GM12878 (cell line): ENCODE measurements around the gene DIAPH3. TPM values are rescaled to one million over a fixed set of nuclear protein-coding genes. Genes with fewer than 3 reads are reported as not detected.
A peak's percentile ranks its signal among the peaks of the same experiment; 100 is the strongest.

ENCODE experiments used
- ATAC-seq: fragments of 200-7000 bp; cut with Tn5 transposase; 3 replicates; pipeline ENCODE4 v1.9.1; 2020; ENCODE audit warnings: mild to moderate bottlenecking, moderate library complexity
- BruUV-seq: library from RNA; stranded (reverse); fragments of 400-500 nt; replicated peaks from 2 replicates; lab custom pipeline; 2021; lab: Mats Ljungman, UMichigan
- CTCF ChIA-PET: fragments of 300-600 bp; sonication (Branson Sonifier 250); formaldehyde crosslinking; extraction: SDS; loops from one replicate; lab custom pipeline; 2021; ENCODE audit warnings: inconsistent platforms; lab: Yijun Ruan, JAX
- POLR2A ChIA-PET: fragments of 350-600 bp; formaldehyde crosslinking; extraction: SDS; loops from one replicate; lab custom pipeline; 2021; ENCODE audit warnings: inconsistent platforms; lab: Charles Lee
- RAD21 ChIA-PET: fragments of 300-600 bp; sonication (Branson Sonifier 250); formaldehyde crosslinking; loops from one replicate; lab custom pipeline; 2023; ENCODE audit warnings: antibody characterized with exemption; ENCODE audit not compliant: unreplicated experiment; lab: Charles Lee
- SMC1A ChIA-PET: fragments of 300-600 bp; sonication (Branson Sonifier 250); formaldehyde crosslinking; loops from one replicate; lab custom pipeline; 2023; ENCODE audit not compliant: unreplicated experiment, uncharacterized antibody; lab: Charles Lee
- DNase-seq: peaks from one replicate; pipeline ENCODE4 v3.0.0-alpha.2; 2011; ENCODE audit warnings: low read depth, low spot score
- FAIRE-seq: peaks from 3 replicates; lab custom pipeline; 2011; peaks lifted over from hg19 to GRCh38; lab: Jason Lieb, UNC
- H2AFZ ChIP-seq: 2 replicates; pipeline ENCODE4 v1.6.0; 2011; ENCODE audit warnings: low read depth, low read length, control low read depth; ENCODE audit not compliant: control insufficient read depth
- H3K27ac ChIP-seq: 2 replicates; pipeline ENCODE4 v1.5.1; 2011; ENCODE audit warnings: control low read depth; ENCODE audit not compliant: control insufficient read depth, insufficient read depth
- H3K27me3 ChIP-seq, 2 experiments: replicated peaks in 1 of 2; 2 replicates each; pipeline versions ENCODE4 v1.6.0 to v1.6.1; 2011; ENCODE audit warnings: low read length in 1 of 2; ENCODE audit not compliant: control insufficient read depth in 2 of 2, insufficient read depth in 2 of 2
- H3K36me3 ChIP-seq, 2 experiments: 2 replicates each; pipeline ENCODE4 v1.5.1; 2011; ENCODE audit warnings: low read length in 1 of 2; ENCODE audit not compliant: control insufficient read depth in 2 of 2, insufficient read depth in 2 of 2
- H3K4me1 ChIP-seq: 2 replicates; pipeline ENCODE4 v1.6.1; 2011; ENCODE audit warnings: mild to moderate bottlenecking, low read length, moderate library complexity, mixed read lengths; ENCODE audit not compliant: control insufficient read depth, insufficient read depth
- H3K4me2 ChIP-seq: 2 replicates; pipeline ENCODE4 v1.6.0; 2011; ENCODE audit warnings: control low read depth; ENCODE audit not compliant: control insufficient read depth, insufficient read depth
- H3K4me3 ChIP-seq: fragments of 200-600 bp; sonication (generic); 2 replicates; pipeline ENCODE4 v1.5.1; 2016
- H3K79me2 ChIP-seq: 2 replicates; pipeline ENCODE4 v1.6.0; 2011; ENCODE audit warnings: low read length; ENCODE audit not compliant: control insufficient read depth, insufficient read depth
- H3K9ac ChIP-seq: 2 replicates; pipeline ENCODE4 v1.8.0; 2011; ENCODE audit warnings: low read length, control low read depth, mixed read lengths; ENCODE audit not compliant: control insufficient read depth, insufficient read depth
- H3K9me3 ChIP-seq: replicated peaks from 3 replicates; pipeline ENCODE4 v1.5.1; 2011; ENCODE audit warnings: mild to moderate bottlenecking, low read length; ENCODE audit not compliant: control insufficient read depth, insufficient read depth
- H4K20me1 ChIP-seq: 2 replicates; pipeline ENCODE4 v1.6.0; 2011; ENCODE audit not compliant: control insufficient read depth, insufficient read depth
- ASH2L ChIP-seq: fragments of 300-600, 200-600 bp; sonication (generic); IDR thresholded peaks from 2 replicates; pipeline ENCODE4 v1.6.1; 2017; ENCODE audit warnings: low read depth, mild to moderate bottlenecking, borderline replicate concordance
- EED ChIP-seq: sonication (generic); IDR thresholded peaks from 2 replicates; pipeline ENCODE4 v1.6.1; 2016; ENCODE audit warnings: antibody characterized with exemption, low read depth
- GABPA ChIP-seq: IDR thresholded peaks from 2 replicates; pipeline ENCODE4 v1.6.1; 2014; ENCODE audit warnings: antibody characterized with exemption, low read depth, mild to moderate bottlenecking, inconsistent platforms
- GATAD2B ChIP-seq: fragments of 450-650 bp; conservative IDR thresholded peaks from 2 replicates; pipeline ENCODE4 v1.6.1; 2017; ENCODE audit warnings: low read depth, mild to moderate bottlenecking, moderate library complexity
- NR2C1 ChIP-seq: fragments of 450-650 bp; IDR thresholded peaks from 2 replicates; pipeline ENCODE4 v1.6.1; 2017; ENCODE audit warnings: antibody characterized with exemption, mild to moderate bottlenecking, moderate library complexity
- NR2C2 ChIP-seq: IDR thresholded peaks from 2 replicates; pipeline ENCODE4 v1.6.1; 2011; ENCODE audit warnings: borderline replicate concordance, low read depth; ENCODE audit not compliant: control insufficient read depth, insufficient read length
- POU2F2 ChIP-seq: IDR thresholded peaks from 3 replicates; pipeline ENCODE4 v1.6.1; 2011; ENCODE audit warnings: low read depth, mild to moderate bottlenecking, low read length, borderline replicate concordance
- RAD21 ChIP-seq: IDR thresholded peaks from 2 replicates; pipeline ENCODE4 v1.6.1; 2011; ENCODE audit warnings: mild to moderate bottlenecking, low read depth, low read length, moderate library complexity; ENCODE audit not compliant: insufficient read depth
- RAD51 ChIP-seq: fragments of 450-650 bp; IDR thresholded peaks from 2 replicates; pipeline ENCODE4 v1.6.1; 2016; ENCODE audit warnings: moderate library complexity, mild to moderate bottlenecking, inconsistent platforms
- SIN3A ChIP-seq: IDR thresholded peaks from 2 replicates; pipeline ENCODE4 v1.6.1; 2012; ENCODE audit warnings: low read depth, low read length, improper control_type of control experiment
- SMAD5 ChIP-seq: IDR thresholded peaks from 2 replicates; pipeline ENCODE4 v1.6.1; 2016; ENCODE audit warnings: antibody characterized with exemption, low read depth
- SREBF2 ChIP-seq: IDR thresholded peaks from 2 replicates; pipeline ENCODE4 v1.6.1; 2012; ENCODE audit warnings: mild to moderate bottlenecking, low read length
- WGBS: methylation state at CpG from one replicate; pipeline ENCODE4 v1.1.6; 2016; ENCODE audit warnings: low lambda C conversion rate; ENCODE audit not compliant: insufficient replicate concordance, insufficient coverage; ENCODE audit errors: missing lambda C conversion rate; 5-methylcytosine and 5-hydroxymethylcytosine counted together
- in situ Hi-C: fragments of 300-500 bp; cut with MboI; formaldehyde crosslinking; loops from 9 replicates; pipeline ENCODE4 v1.14.3; 2018; ENCODE audit warnings: mixed read lengths
- intact Hi-C: fragments of 100-400 bp; cut with micrococcal nuclease; formaldehyde crosslinking; loops from one replicate; pipeline ENCODE4 v1.14.2; 2022; ENCODE audit not compliant: unreplicated experiment
- polyA plus RNA-seq, 11 experiments: library from polyadenylated mRNA; depleted of rRNA in 4 of 11; unstranded in 6 of 11; stranded (reverse) in 5 of 11; fragments of >200 nt; fragmentation: Nextera tagmentation in 4 of 11; fragmentation: Illumina TruSeq in 1 of 11; extraction: Ambion mirVana in 4 of 11; extraction: Trizol in 1 of 11; gene quantifications; 1 replicate in 1 of 11; 2 replicates in 10 of 11; pipeline versions ENCODE4 v1.2.1 to v1.2.3, GENCODE V29; 2011 to 2016; ENCODE audit warnings: inconsistent platforms in 2 of 11, missing spikeins in 2 of 11, low read depth in 1 of 11
- total RNA-seq, 4 experiments: library from RNA; depleted of rRNA in 3 of 4; stranded (reverse); fragments of >200 nt in 3 of 4; fragmentation: Illumina TruSeq in 1 of 4; extraction: Trizol in 1 of 4; gene quantifications; 2 replicates each; pipeline versions ENCODE4 v1.2.1 to v1.2.3, GENCODE V29; 2013 to 2021
- TF ChIP-seq, protein P1 (sequence below): IDR thresholded peaks from 2 replicates; pipeline ENCODE4 v1.6.1; 2012; ENCODE audit warnings: improper control_type of control experiment, low read depth, low read length; ENCODE audit not compliant: insufficient replicate concordance
- TF ChIP-seq, protein P2 (sequence below): IDR thresholded peaks from 2 replicates; pipeline ENCODE4 v1.6.1; 2011; ENCODE audit warnings: low read depth, low read length, improper control_type of control experiment, borderline replicate concordance
- TF ChIP-seq, protein P3 (sequence below): fragments of 450-650 bp; IDR thresholded peaks from 2 replicates; pipeline ENCODE4 v1.6.1; 2017; ENCODE audit warnings: mild to moderate bottlenecking, moderate library complexity

DIAPH3 gene
- total and polyA plus RNA-seq, 10 of the 15 experiments (the other 5 are each of a cell fraction or from before 2014, with no cell fraction given): 10.1 to 25.2 (median 15.4) TPM

DNA sequence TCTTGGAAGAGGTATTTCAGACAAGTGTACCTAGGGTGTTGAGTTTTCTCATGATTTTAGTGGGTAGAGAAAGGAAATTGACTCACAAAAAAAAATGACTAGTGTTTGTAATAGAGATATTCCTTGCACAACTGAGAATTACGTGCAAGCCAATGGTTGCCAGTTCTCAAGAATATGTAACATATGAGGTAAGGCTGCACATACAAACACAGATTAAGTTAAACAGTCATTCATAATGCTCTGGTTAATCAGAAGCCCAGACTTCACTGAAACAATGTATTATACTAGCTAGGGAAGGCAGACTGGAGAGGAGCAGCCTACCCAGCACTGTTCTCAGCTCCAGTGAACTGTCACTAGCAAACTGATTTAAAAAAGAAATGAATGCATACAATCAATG lies 418.3 kb downstream of the DIAPH3 start:
- Histone ChIP-seq H4K20me1 (no peaks in the 10 kb centered on the region), H3K9me3 (no peaks in the 10 kb centered on the region), H3K4me2 (no peak overlapping the region), H3K79me2 (no peaks in the 10 kb centered on the region), H3K4me1 (no peaks in the 10 kb centered on the region; the same call in 1 of the 2 replicates), H2AFZ (peak overlapping the region; percentile 39; the same call in 1 of the 2 replicates), H3K4me3 (no peak overlapping the region), H3K27ac (no peak overlapping the region), H3K27me3 (no peaks in the 10 kb centered on the region), H3K9ac (no peak overlapping the region), H3K36me3 (no peaks in the 10 kb centered on the region)
- FAIRE-seq (no peak), ATAC-seq (peak; percentile 54), DNase-seq (no peak)
- ChIA-PET SMC1A (interaction anchor here (0.9 to 2.6 kb wide), 4 partner anchors 9 to 66 kb away, joined by 3 to 8 read pairs (median 6); no protein-coding TSS in a partner anchor), POLR2A (interaction anchor here (0.8 kb wide), 1 partner anchor 33 kb away, joined by 3 read pairs; no protein-coding TSS in a partner anchor), CTCF (interaction anchor here (1.1 to 1.5 kb wide), 4 partner anchors 9 to 161 kb away, joined by 3 to 6 read pairs (median 3); no protein-coding TSS in a partner anchor), RAD21 (interaction anchor here (1.2 kb wide), 1 partner anchor 9 kb away, joined by 5 read pairs; no protein-coding TSS in a partner anchor)
- whole genome bisulfite sequencing: 100% methylated on average over 1 of the region's 1 CpG
- no TSS peak for BruUV-seq
- intact Hi-C loops (no loop called here), in situ Hi-C loops (no loop called here)
- TF ChIP-seq NR2C2: no peak
- TF ChIP-seq, protein P1, sequence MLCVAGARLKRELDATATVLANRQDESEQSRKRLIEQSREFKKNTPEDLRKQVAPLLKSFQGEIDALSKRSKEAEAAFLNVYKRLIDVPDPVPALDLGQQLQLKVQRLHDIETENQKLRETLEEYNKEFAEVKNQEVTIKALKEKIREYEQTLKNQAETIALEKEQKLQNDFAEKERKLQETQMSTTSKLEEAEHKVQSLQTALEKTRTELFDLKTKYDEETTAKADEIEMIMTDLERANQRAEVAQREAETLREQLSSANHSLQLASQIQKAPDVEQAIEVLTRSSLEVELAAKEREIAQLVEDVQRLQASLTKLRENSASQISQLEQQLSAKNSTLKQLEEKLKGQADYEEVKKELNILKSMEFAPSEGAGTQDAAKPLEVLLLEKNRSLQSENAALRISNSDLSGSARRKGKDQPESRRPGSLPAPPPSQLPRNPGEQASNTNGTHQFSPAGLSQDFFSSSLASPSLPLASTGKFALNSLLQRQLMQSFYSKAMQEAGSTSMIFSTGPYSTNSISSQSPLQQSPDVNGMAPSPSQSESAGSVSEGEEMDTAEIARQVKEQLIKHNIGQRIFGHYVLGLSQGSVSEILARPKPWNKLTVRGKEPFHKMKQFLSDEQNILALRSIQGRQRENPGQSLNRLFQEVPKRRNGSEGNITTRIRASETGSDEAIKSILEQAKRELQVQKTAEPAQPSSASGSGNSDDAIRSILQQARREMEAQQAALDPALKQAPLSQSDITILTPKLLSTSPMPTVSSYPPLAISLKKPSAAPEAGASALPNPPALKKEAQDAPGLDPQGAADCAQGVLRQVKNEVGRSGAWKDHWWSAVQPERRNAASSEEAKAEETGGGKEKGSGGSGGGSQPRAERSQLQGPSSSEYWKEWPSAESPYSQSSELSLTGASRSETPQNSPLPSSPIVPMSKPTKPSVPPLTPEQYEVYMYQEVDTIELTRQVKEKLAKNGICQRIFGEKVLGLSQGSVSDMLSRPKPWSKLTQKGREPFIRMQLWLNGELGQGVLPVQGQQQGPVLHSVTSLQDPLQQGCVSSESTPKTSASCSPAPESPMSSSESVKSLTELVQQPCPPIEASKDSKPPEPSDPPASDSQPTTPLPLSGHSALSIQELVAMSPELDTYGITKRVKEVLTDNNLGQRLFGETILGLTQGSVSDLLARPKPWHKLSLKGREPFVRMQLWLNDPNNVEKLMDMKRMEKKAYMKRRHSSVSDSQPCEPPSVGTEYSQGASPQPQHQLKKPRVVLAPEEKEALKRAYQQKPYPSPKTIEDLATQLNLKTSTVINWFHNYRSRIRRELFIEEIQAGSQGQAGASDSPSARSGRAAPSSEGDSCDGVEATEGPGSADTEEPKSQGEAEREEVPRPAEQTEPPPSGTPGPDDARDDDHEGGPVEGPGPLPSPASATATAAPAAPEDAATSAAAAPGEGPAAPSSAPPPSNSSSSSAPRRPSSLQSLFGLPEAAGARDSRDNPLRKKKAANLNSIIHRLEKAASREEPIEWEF: no peak
- no peak for TF ChIP-seq ASH2L
- TF ChIP-seq SMAD5: no peak
- TF ChIP-seq SREBF2: no peak
- TF ChIP-seq GABPA: no peak
- TF ChIP-seq, protein P2, sequence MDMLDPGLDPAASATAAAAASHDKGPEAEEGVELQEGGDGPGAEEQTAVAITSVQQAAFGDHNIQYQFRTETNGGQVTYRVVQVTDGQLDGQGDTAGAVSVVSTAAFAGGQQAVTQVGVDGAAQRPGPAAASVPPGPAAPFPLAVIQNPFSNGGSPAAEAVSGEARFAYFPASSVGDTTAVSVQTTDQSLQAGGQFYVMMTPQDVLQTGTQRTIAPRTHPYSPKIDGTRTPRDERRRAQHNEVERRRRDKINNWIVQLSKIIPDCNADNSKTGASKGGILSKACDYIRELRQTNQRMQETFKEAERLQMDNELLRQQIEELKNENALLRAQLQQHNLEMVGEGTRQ: no peak
- no peak for TF ChIP-seq SIN3A
- TF ChIP-seq GATAD2B: no peak
- TF ChIP-seq NR2C1: no peak
- no peak for TF ChIP-seq EED
- TF ChIP-seq POU2F2: no peak
- no peak for TF ChIP-seq RAD51
- TF ChIP-seq, protein P3, sequence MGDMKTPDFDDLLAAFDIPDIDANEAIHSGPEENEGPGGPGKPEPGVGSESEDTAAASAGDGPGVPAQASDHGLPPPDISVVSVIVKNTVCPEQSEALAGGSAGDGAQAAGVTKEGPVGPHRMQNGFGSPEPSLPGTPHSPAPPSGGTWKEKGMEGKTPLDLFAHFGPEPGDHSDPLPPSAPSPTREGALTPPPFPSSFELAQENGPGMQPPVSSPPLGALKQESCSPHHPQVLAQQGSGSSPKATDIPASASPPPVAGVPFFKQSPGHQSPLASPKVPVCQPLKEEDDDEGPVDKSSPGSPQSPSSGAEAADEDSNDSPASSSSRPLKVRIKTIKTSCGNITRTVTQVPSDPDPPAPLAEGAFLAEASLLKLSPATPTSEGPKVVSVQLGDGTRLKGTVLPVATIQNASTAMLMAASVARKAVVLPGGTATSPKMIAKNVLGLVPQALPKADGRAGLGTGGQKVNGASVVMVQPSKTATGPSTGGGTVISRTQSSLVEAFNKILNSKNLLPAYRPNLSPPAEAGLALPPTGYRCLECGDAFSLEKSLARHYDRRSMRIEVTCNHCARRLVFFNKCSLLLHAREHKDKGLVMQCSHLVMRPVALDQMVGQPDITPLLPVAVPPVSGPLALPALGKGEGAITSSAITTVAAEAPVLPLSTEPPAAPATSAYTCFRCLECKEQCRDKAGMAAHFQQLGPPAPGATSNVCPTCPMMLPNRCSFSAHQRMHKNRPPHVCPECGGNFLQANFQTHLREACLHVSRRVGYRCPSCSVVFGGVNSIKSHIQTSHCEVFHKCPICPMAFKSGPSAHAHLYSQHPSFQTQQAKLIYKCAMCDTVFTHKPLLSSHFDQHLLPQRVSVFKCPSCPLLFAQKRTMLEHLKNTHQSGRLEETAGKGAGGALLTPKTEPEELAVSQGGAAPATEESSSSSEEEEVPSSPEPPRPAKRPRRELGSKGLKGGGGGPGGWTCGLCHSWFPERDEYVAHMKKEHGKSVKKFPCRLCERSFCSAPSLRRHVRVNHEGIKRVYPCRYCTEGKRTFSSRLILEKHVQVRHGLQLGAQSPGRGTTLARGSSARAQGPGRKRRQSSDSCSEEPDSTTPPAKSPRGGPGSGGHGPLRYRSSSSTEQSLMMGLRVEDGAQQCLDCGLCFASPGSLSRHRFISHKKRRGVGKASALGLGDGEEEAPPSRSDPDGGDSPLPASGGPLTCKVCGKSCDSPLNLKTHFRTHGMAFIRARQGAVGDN: no peak
- TF ChIP-seq RAD21: no peak
